WTC11 (cell line): ENCODE measurements around the gene ZBTB20. TPM values are rescaled to one million over a fixed set of nuclear protein-coding genes. Genes with fewer than 3 reads are reported as not detected.

Experiments
- ATAC-seq: fragments of 200-7000 bp; cut with Tn5 transposase; 2 replicates; pipeline ENCODE4 v1.10.0; 2021; ENCODE audit warnings: mild to moderate bottlenecking, moderate library complexity
- CTCF ChIA-PET: fragments of 300-600 bp; sonication (Branson Sonifier 250); formaldehyde crosslinking; loops from one replicate; lab custom pipeline; 2021; ENCODE audit warnings: antibody characterized with exemption; lab: Charles Lee
- POLR2A ChIA-PET: fragments of 350-600 bp; sonication (Branson Sonifier 250); formaldehyde crosslinking; loops from one replicate; lab custom pipeline; 2021; ENCODE audit warnings: antibody characterized with exemption; lab: Charles Lee
- DNase-seq: peaks from one replicate; pipeline ENCODE4 v3.0.0; 2021; ENCODE audit warnings: low spot score
- H3K27ac Mint-ChIP-seq: 2 replicates; pipeline ENCODE4 v1.8.0; 2021; ENCODE audit warnings: mixed read lengths
- H3K27me3 Mint-ChIP-seq: 2 replicates; pipeline ENCODE4 v1.8.0; 2021; ENCODE audit warnings: low read depth, mild to moderate bottlenecking, moderate library complexity, mixed read lengths
- H3K36me3 Mint-ChIP-seq: 2 replicates; pipeline ENCODE4 v1.8.0; 2021; ENCODE audit warnings: mixed read lengths
- H3K4me1 Mint-ChIP-seq: 2 replicates; pipeline ENCODE4 v1.8.0; 2022; ENCODE audit warnings: mixed read lengths
- H3K4me3 Mint-ChIP-seq: 2 replicates; pipeline ENCODE4 v1.8.0; 2021; ENCODE audit warnings: mild to moderate bottlenecking, moderate library complexity, mixed read lengths
- H3K9me3 Mint-ChIP-seq: 2 replicates; pipeline ENCODE4 v1.8.0; 2021; ENCODE audit warnings: mixed read lengths
- AR ChIP-seq: fragments of 250-450 bp; sonication (Bioruptor Pico); IDR thresholded peaks from 2 replicates; pipeline ENCODE4 v1.9.0; 2021; ENCODE audit warnings: mild to moderate bottlenecking
- ATF3 ChIP-seq: sonication (generic); formaldehyde crosslinking; conservative IDR thresholded peaks from 2 replicates; pipeline ENCODE4 v1.8.1; 2022; ENCODE audit warnings: mild to moderate bottlenecking, missing genetic modification reagents
- ETV6 ChIP-seq: sonication (generic); formaldehyde crosslinking; IDR thresholded peaks from 2 replicates; pipeline ENCODE4 v1.8.1; 2022; ENCODE audit warnings: mild to moderate bottlenecking, missing genetic modification reagents
- MAX ChIP-seq: sonication (generic); formaldehyde crosslinking; IDR thresholded peaks from 2 replicates; pipeline ENCODE4 v1.8.0; 2022; ENCODE audit warnings: mild to moderate bottlenecking, missing genetic modification reagents
- MXD4 ChIP-seq: fragments of 250-450 bp; sonication (Bioruptor Pico); IDR thresholded peaks from 2 replicates; pipeline ENCODE4 v1.8.0; 2021; ENCODE audit warnings: mild to moderate bottlenecking, moderate library complexity, borderline replicate concordance
- NFATC4 ChIP-seq: fragments of 250-450 bp; sonication (Bioruptor Pico); IDR thresholded peaks from 2 replicates; pipeline ENCODE4 v1.9.0; 2021; ENCODE audit warnings: mild to moderate bottlenecking
- NFYB ChIP-seq: sonication (generic); formaldehyde crosslinking; conservative IDR thresholded peaks from 2 replicates; pipeline ENCODE4 v1.8.0; 2022; ENCODE audit warnings: low read depth, missing genetic modification reagents
- NR3C1 ChIP-seq: sonication (generic); formaldehyde crosslinking; conservative IDR thresholded peaks from 2 replicates; pipeline ENCODE4 v1.8.1; 2023; ENCODE audit warnings: low read depth, mild to moderate bottlenecking, missing genetic modification reagents
- SOX15 ChIP-seq: fragments of 250-450 bp; sonication (Bioruptor Pico); IDR thresholded peaks from 2 replicates; pipeline ENCODE4 v1.9.0; 2021; ENCODE audit warnings: mild to moderate bottlenecking
- USF1 ChIP-seq: sonication (generic); formaldehyde crosslinking; IDR thresholded peaks from 2 replicates; pipeline ENCODE4 v1.8.0; 2022; ENCODE audit warnings: mild to moderate bottlenecking, missing genetic modification reagents
- ZNF121 ChIP-seq: sonication (generic); formaldehyde crosslinking; IDR thresholded peaks from 2 replicates; pipeline ENCODE4 v1.8.0; 2023; ENCODE audit warnings: missing genetic modification reagents
- ZNF396 ChIP-seq: fragments of 250-450 bp; sonication (Bioruptor Pico); IDR thresholded peaks from 2 replicates; pipeline ENCODE4 v1.8.0; 2021; ENCODE audit warnings: mild to moderate bottlenecking, moderate library complexity, borderline replicate concordance
- ZNF416 ChIP-seq: fragments of 250-450 bp; sonication (Bioruptor Pico); IDR thresholded peaks from 2 replicates; pipeline ENCODE4 v1.9.0; 2021; ENCODE audit warnings: mild to moderate bottlenecking, inconsistent platforms
- ZNF425 ChIP-seq: fragments of 250-450 bp; sonication (Bioruptor Pico); conservative IDR thresholded peaks from 2 replicates; pipeline ENCODE4 v1.9.0; 2021; ENCODE audit warnings: mild to moderate bottlenecking
- ZNF532 ChIP-seq: fragments of 250-450 bp; sonication (Bioruptor Pico); IDR thresholded peaks from 2 replicates; pipeline ENCODE4 v1.9.0; 2021; ENCODE audit warnings: mild to moderate bottlenecking, borderline replicate concordance
- total RNA-seq: library from RNA; stranded (reverse); gene quantifications from 3 replicates; pipeline ENCODE4 v1.2.3, GENCODE V29; 2021

The ZBTB20 gene
- total RNA-seq, 1 experiment from 2014 or later, result 1.5 TPM

- TF ChIP-seq ZNF416 (CRISPR knock-in tag) (no peak), NR3C1 (CRISPR knock-in tag) (no peak)
These were observed 5.9 kb downstream of the ZBTB20 start (continued) for GRCh38 chr3:115141033-115141757.

GRCh38 chr3:115139072-115139471 lies 8.0 kb downstream of the ZBTB20 start:
- no peak for TF ChIP-seq AR (CRISPR knock-in tag)
- TF ChIP-seq MAX (CRISPR knock-in tag), result no peak
- no peak for TF ChIP-seq ZNF532 (CRISPR knock-in tag)
- no peak for TF ChIP-seq NFATC4 (CRISPR knock-in tag)
- no peak for TF ChIP-seq ZNF121
- TF ChIP-seq ZNF425 (CRISPR knock-in tag), result no peak
- no peak for TF ChIP-seq SOX15
- DNase-seq, result no peak
- POLR2A ChIA-PET, result no interaction called here
- H3K4me3 Mint-ChIP-seq, result no peak overlapping the region
- H3K36me3 Mint-ChIP-seq, result no peaks in the 10 kb centered on the region
- H3K27me3 Mint-ChIP-seq, result no peaks in the 10 kb centered on the region
- H3K9me3 Mint-ChIP-seq, result no peaks in the 10 kb centered on the region
- H3K27ac Mint-ChIP-seq, result no peak overlapping the region
- CTCF ChIA-PET, result no interaction called here
- peaks cover 27% of the 10 kb centered on the region for H3K4me1 Mint-ChIP-seq
- no peak for ATAC-seq

- Mint-ChIP-seq H3K4me3 (no peak overlapping the region), H3K27me3 (no peaks in the 10 kb centered on the region)
- TF ChIP-seq ZNF396 (CRISPR knock-in tag), result no peak
- TF ChIP-seq ATF3, result no peak
- no peak for TF ChIP-seq MXD4
- TF ChIP-seq USF1, result no peak
- no peak for TF ChIP-seq ZNF425 (CRISPR knock-in tag)
- no peak for TF ChIP-seq NFYB
- TF ChIP-seq ETV6 (CRISPR knock-in tag), result no peak
These were observed 12.3 kb downstream of the ZBTB20 start for GRCh38 chr3:115134648-115135347.

More at GRCh38 chr3:115134648-115135347, 12.3 kb downstream of the ZBTB20 start:
- no peak overlapping the region for H3K27ac Mint-ChIP-seq
- CTCF ChIA-PET, result interaction anchor here (0.6 to 1.2 kb wide), 3 partner anchors 16 to 680 kb away, joined by 3 to 5 read pairs (median 5); no protein-coding TSS in a partner anchor
- no peaks in the 10 kb centered on the region for H3K36me3 Mint-ChIP-seq
- no peaks in the 10 kb centered on the region for H3K9me3 Mint-ChIP-seq
- ATAC-seq, result no peak
- peaks cover 3% of the 10 kb centered on the region for H3K4me1 Mint-ChIP-seq
- POLR2A ChIA-PET, result interaction anchor here (1.5 kb wide), 1 partner anchor 12 kb away, joined by 5 read pairs; the partner anchor contains the start of gene ZBTB20
- no peak for DNase-seq
